HG02840 (cell line): ENCODE results near the gene NDUFB10.

ENCODE experiments used
- ATAC-seq: cut with Tn5 transposase; IDR thresholded peaks from one replicate; pipeline ENCODE4 v1.9.1; 2021; ENCODE audit warnings: mild to moderate bottlenecking, moderate library complexity, moderate number of reproducible peaks; ENCODE audit not compliant: unreplicated experiment, low FRiP score

The NDUFB10 gene

GRCh38 chr16:1965396-1966001, 6.2 kb downstream of the NDUFB10 start:
- no peak for ATAC-seq

GRCh38 chr16:1966460-1966859, 7.1 kb downstream of the NDUFB10 start, which contains the start of gene RNF151:
Gene RNF151, plus strand, starts transcription at chr16:1966856. Its CDS starts 26 bp downstream, at chr16:1966882.
- ATAC-seq: no peak

- ATAC-seq: no peak
These were observed 9.0 kb downstream of the NDUFB10 start for GRCh38 chr16:1968146-1968953.

- peak; percentile 55 for ATAC-seq
These were observed 12.6 kb downstream of the NDUFB10 start, which contains the start of gene TBL3 for GRCh38 chr16:1971796-1972489. Gene TBL3, plus strand, starts transcription at chr16:1972053. Its CDS starts 112 bp downstream, at chr16:1972165.

- ATAC-seq: no peak
These were observed 13.1 kb downstream of the NDUFB10 start for GRCh38 chr16:1972490-1972877.

GRCh38 chr16:1973461-1974156, 14.3 kb downstream of the NDUFB10 start:
- ATAC-seq: no peak

- ATAC-seq: no peak
These were observed 15.1 kb downstream of the NDUFB10 start for GRCh38 chr16:1974157-1975070.

GRCh38 chr16:1975432-1976215, 16.3 kb downstream of the NDUFB10 start:
- ATAC-seq: no peak

GRCh38 chr16:1976216-1976520, 16.8 kb downstream of the NDUFB10 start:
- ATAC-seq: no peak

- no peak for ATAC-seq
These were observed 17.9 kb downstream of the NDUFB10 start for GRCh38 chr16:1976951-1977874.

- ATAC-seq: no peak
These were observed 18.5 kb downstream of the NDUFB10 start for GRCh38 chr16:1977875-1978268.

GRCh38 chr16:1978476-1979120, 19.3 kb downstream of the NDUFB10 start:
- ATAC-seq: no peak

- ATAC-seq: no peak
These were observed 20.1 kb downstream of the NDUFB10 start for GRCh38 chr16:1979271-1980029.

GRCh38 chr16:1980030-1980769, 20.9 kb downstream of the NDUFB10 start:
- ATAC-seq: no peak

- ATAC-seq: no peak
These were observed 21.4 kb downstream of the NDUFB10 start for GRCh38 chr16:1980770-1981087.

GRCh38 chr16:1981398-1981836, 22.1 kb downstream of the NDUFB10 start, which contains the start of gene NOXO1:
Gene NOXO1, minus strand, starts transcription at chr16:1981469. Its CDS starts 290 bp downstream, at chr16:1981179.
- no peak for ATAC-seq
